ENCODE measurements around the gene PRR11. TPM values are rescaled to one million over a fixed set of nuclear protein-coding genes. Genes with fewer than 3 reads are reported as not detected.
"Not testable (repeated sequence)": the region's sequence is repeated elsewhere in the genome, so short reads cannot be mapped to it uniquely, and the experiment has no call there.

The PRR11 gene
- total RNA-seq, 4 donors from 2014 or later, result 0.89 to 2.2 (median 1.3) TPM

DNA sequence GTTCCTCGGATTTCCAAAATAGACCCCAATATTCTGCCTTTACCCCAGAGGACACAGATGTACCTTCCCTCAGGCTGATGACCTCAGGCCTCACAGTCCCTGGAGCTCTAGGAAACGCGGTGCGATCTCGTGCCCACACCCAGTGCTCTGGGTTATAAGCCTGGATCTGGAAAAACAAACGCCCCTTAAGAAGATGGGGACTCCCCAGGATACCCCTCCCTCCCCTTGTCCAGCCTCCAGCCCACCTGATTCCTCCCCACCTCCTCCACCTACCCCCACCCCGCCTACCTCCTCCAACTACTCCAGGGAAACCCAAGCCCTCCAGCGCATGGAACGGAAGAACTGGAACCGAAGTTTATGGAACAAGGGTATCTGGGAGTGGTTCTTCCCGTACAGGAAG, 19.1 kb downstream of the PRR11 start:
- TF ChIP-seq POLR2A (IDR thresholded peaks at IDR 0.05), result no peak
- TF ChIP-seq, protein P1, sequence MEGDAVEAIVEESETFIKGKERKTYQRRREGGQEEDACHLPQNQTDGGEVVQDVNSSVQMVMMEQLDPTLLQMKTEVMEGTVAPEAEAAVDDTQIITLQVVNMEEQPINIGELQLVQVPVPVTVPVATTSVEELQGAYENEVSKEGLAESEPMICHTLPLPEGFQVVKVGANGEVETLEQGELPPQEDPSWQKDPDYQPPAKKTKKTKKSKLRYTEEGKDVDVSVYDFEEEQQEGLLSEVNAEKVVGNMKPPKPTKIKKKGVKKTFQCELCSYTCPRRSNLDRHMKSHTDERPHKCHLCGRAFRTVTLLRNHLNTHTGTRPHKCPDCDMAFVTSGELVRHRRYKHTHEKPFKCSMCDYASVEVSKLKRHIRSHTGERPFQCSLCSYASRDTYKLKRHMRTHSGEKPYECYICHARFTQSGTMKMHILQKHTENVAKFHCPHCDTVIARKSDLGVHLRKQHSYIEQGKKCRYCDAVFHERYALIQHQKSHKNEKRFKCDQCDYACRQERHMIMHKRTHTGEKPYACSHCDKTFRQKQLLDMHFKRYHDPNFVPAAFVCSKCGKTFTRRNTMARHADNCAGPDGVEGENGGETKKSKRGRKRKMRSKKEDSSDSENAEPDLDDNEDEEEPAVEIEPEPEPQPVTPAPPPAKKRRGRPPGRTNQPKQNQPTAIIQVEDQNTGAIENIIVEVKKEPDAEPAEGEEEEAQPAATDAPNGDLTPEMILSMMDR (IDR thresholded peaks at IDR 0.05), result no peak
- no peak overlapping the region for H3K4me3 ChIP-seq (replicated peaks in 1 of 3)
- no peak overlapping the region for H3K27ac ChIP-seq
- H3K4me1 ChIP-seq, result no peaks in the 10 kb centered on the region
- no peaks in the 10 kb centered on the region for H3K9me3 ChIP-seq
- no peak for DNase-seq
- intact Hi-C loops (cut with DNase I), result no loop called here
- no peaks in the 10 kb centered on the region for H3K27me3 ChIP-seq
- 98% methylated on average over 10 to 11 of the region's 11 CpGs for WGBS, 2 donors
- no peaks in the 10 kb centered on the region for H3K36me3 ChIP-seq

DNA sequence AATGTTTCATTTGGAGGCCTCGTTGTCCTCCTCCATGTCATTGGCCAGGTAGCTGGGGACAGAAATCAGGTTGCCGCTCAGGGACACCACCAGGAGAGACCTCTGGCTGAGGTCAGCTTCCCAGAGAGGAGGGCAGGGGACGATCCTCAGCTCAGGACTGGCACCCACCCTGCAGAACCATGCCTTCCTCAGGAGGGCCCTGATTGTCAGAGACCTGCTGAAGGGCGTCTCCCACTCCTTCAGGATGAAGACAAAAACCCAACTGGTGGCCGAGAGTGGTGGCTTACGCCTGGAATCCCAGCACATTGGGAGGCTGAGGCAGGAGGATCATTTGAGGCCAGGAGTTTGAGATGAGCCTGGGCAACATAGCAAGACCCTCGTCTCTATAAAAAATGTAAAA, 19.5 kb downstream of the PRR11 start:
- H3K27ac ChIP-seq, result no peak overlapping the region
- no peak for DNase-seq
- H3K9me3 ChIP-seq, result no peaks in the 10 kb centered on the region
- no peaks in the 10 kb centered on the region for H3K36me3 ChIP-seq
- no peaks in the 10 kb centered on the region for H3K27me3 ChIP-seq
- no peaks in the 10 kb centered on the region for H3K4me1 ChIP-seq
- intact Hi-C loops (cut with DNase I), result no loop called here
- H3K4me3 ChIP-seq (replicated peaks in 1 of 3), result no peak overlapping the region
- TF ChIP-seq, protein P1 (IDR thresholded peaks at IDR 0.05), result no peak
- no peak for TF ChIP-seq POLR2A (IDR thresholded peaks at IDR 0.05)
- 92 to 95% methylated on average over 5 to 7 of the region's 7 CpGs for WGBS, 2 donors

DNA sequence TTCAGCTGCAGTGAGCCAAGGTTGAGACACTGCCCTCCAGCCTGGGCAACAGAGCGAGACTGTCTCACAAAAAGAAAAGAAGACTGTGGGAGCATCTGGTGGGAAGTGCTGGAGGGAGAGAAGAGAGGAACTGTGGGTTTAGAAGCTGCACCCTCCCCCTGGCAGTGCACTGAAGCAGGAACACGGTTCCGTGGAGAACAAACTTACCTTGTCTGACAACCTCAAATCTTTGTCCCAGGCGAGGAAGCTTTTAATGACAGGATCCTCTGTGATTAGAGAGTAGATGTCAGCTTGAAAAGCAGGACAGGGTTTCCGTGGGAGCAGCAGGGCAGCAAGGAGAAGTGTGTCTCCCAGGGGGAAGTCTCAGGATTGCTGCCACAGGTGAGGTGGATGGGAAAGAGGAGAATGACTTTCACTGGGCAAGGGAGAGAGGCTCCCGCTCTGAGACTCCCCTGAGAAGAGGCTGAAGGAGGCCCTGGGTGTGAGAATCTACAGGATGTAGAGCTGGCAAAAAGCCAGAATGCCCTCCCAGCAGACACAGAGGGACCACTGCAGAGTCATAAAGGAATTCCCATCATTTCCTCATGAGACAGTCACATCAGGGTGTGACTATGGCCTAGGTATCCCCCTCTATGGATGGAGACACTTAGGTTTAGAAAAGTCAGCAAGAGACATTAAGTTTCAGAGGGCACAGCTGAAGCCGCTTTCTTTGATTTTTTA, 22.9 kb downstream of the PRR11 start:
- H3K4me3 ChIP-seq (replicated peaks in 1 of 3), result no peak overlapping the region
- no peak for DNase-seq
- H3K27ac ChIP-seq, result no peak overlapping the region
- H3K27me3 ChIP-seq, result no peaks in the 10 kb centered on the region
- no peaks in the 10 kb centered on the region for H3K4me1 ChIP-seq
- 71% methylated on average over 7 of the region's 7 CpGs for WGBS, 2 donors
- intact Hi-C loops (cut with DNase I), result no loop called here
- TF ChIP-seq POLR2A (IDR thresholded peaks at IDR 0.05), result no peak
- TF ChIP-seq, protein P1 (IDR thresholded peaks at IDR 0.05), result no peak
- H3K36me3 ChIP-seq, result no peaks in the 10 kb centered on the region
- H3K9me3 ChIP-seq, result no peaks in the 10 kb centered on the region

DNA sequence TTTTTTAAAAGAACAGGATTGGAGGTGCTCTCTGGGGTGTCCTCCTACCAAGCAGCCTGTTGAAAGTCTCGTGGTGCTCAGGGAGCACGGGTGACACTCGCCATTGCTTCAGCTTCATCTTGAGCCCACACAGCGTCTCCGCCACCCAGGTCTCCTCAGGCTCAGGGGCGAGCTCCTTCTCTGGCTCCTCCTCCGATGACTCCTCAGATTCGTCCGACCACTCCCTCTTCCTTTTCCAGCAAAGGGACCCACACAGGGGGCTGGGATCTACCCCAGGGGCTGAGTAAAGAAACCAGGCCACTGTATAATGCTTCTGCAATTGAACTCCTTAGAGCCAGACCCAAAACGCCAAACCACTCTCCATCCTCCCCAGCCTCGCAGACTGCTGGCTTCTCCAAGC, 24.1 kb downstream of the PRR11 start:
- DNase-seq; H3K4me1 ChIP-seq; H3K27me3 ChIP-seq; H3K9me3 ChIP-seq; intact Hi-C loops (cut with DNase I); H3K36me3 ChIP-seq; H3K4me3 ChIP-seq (replicated peaks in 1 of 3); H3K27ac ChIP-seq: not testable (repeated sequence)
- 93 to 95% methylated on average over 11 of the region's 11 CpGs for WGBS, 2 donors

DNA sequence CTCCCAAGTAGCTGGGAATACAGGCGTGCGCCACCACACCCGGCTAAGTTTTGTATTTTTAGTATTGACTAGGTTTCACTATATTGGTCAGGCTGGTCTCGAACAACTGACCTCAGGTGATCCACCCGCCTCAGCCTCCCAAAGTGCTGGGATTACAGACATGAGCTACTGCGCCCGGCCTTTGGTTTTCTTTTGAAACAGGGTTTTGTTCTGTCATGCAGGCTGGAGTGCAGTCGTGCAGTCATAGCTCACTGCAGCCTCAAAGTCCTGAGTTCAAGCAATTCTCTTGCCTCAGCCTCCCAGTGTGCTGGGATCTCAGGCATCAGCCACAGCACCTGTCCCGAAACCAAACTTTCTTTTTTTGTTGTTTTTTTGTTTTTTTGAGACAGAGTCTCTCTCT, 25.1 kb downstream of the PRR11 start:
- no peaks in the 10 kb centered on the region for H3K27me3 ChIP-seq
- no peak overlapping the region for H3K27ac ChIP-seq
- H3K36me3 ChIP-seq, result no peaks in the 10 kb centered on the region
- H3K4me3 ChIP-seq (replicated peaks in 1 of 3), result no peak overlapping the region
- H3K9me3 ChIP-seq, result no peaks in the 10 kb centered on the region
- TF ChIP-seq, protein P1 (IDR thresholded peaks at IDR 0.05), result no peak
- no peak for TF ChIP-seq POLR2A (IDR thresholded peaks at IDR 0.05)
- H3K4me1 ChIP-seq, result no peaks in the 10 kb centered on the region
- intact Hi-C loops (cut with DNase I), result no loop called here
- WGBS, 2 donors, result 97% methylated on average over 9 of the region's 9 CpGs
- DNase-seq, result no peak

Data from thyroid gland (tissue), 4 donors.